K562 (cell line): Measurements from ENCODE around the gene ADSS1. TPM values are rescaled to one million over a fixed set of nuclear protein-coding genes. Genes with fewer than 3 reads are reported as not detected.
A peak's percentile ranks its signal among the peaks of the same experiment; 100 is the strongest.

Source experiments
- CTCF ChIP-seq, 3 experiments: IDR thresholded peaks in 2 of 3; conservative IDR thresholded peaks in 1 of 3; 2 replicates each; pipeline ENCODE4 v1.5.1; 2011 to 2012; ENCODE audit warnings: low read length in 3 of 3, mild to moderate bottlenecking in 3 of 3, control low read depth in 2 of 3, improper control_type of control experiment in 1 of 3, inconsistent platforms in 1 of 3, low read depth in 1 of 3, mixed read lengths in 1 of 3, moderate library complexity in 1 of 3; ENCODE audit not compliant: insufficient read depth in 2 of 3
- DPF2 ChIP-seq: fragments of 450-650 bp; IDR thresholded peaks from 2 replicates; pipeline ENCODE4 v1.6.1; 2016
- FOXA3 ChIP-seq, 2 experiments: fragments of 450-650 bp in 1 of 2; sonication (generic) in 1 of 2; formaldehyde crosslinking; IDR thresholded peaks in 1 of 2; conservative IDR thresholded peaks in 1 of 2; 2 replicates each; pipeline versions ENCODE4 v1.4.0 to v1.8.0; 2020 to 2022; ENCODE audit warnings: mild to moderate bottlenecking in 2 of 2, missing genetic modification reagents in 1 of 2
- MBD2 ChIP-seq: sonication (generic); IDR thresholded peaks from 2 replicates; pipeline ENCODE4 v1.6.1; 2016; ENCODE audit warnings: low read depth, borderline replicate concordance
- TCF7L2 ChIP-seq: fragments of 150-350 bp; IDR thresholded peaks from 2 replicates; pipeline ENCODE4 v1.6.1; 2016; ENCODE audit warnings: low read depth, mild to moderate bottlenecking, low read length, moderate library complexity
- TEAD2 ChIP-seq: fragments of 450-650 bp; IDR thresholded peaks from 2 replicates; pipeline ENCODE4 v1.6.1; 2016; ENCODE audit warnings: missing genetic modification characterization, control low read depth, missing compliant biosample characterization
- TFAP4 ChIP-seq: sonication (generic); formaldehyde crosslinking; IDR thresholded peaks from 2 replicates; pipeline ENCODE4 v1.8.0; 2022; ENCODE audit warnings: missing genetic modification reagents, mild to moderate bottlenecking, moderate library complexity, borderline replicate concordance
- YY1 ChIP-seq, 3 experiments: IDR thresholded peaks; 2 replicates each; pipeline ENCODE4 v1.6.1; 2011; ENCODE audit warnings: low read length in 2 of 3, mild to moderate bottlenecking in 2 of 3, moderate library complexity in 2 of 3, borderline replicate concordance in 1 of 3, control low read depth in 1 of 3, low read depth in 1 of 3; ENCODE audit not compliant: insufficient read depth in 3 of 3, insufficient replicate concordance in 2 of 3, control insufficient read depth in 1 of 3, insufficient read length in 1 of 3; ENCODE audit errors: extremely low read depth in 1 of 3
- ZBTB1 ChIP-seq: sonication (generic); formaldehyde crosslinking; IDR thresholded peaks from 2 replicates; pipeline ENCODE4 v1.8.1; 2023; ENCODE audit warnings: missing genetic modification reagents, low read depth, mild to moderate bottlenecking, borderline replicate concordance
- ZNF778 ChIP-seq: fragments of 450-650 bp; formaldehyde crosslinking; IDR thresholded peaks from 2 replicates; pipeline ENCODE4 v1.4.0; 2020; ENCODE audit warnings: mild to moderate bottlenecking, moderate library complexity
- ZNF785 ChIP-seq: fragments of 250-450 bp; sonication (Bioruptor Pico); IDR thresholded peaks from 2 replicates; pipeline ENCODE4 v1.4.0; 2020; ENCODE audit warnings: mild to moderate bottlenecking
- polyA plus RNA-seq, 8 experiments: library from polyadenylated mRNA; depleted of rRNA in 4 of 8; stranded (reverse) in 5 of 8; unstranded in 3 of 8; fragments of >200 nt; fragmentation: Nextera tagmentation in 2 of 8; fragmentation: Illumina TruSeq in 1 of 8; extraction: Ambion mirVana in 2 of 8; extraction: Trizol in 1 of 8; gene quantifications; 2 replicates each; pipeline versions ENCODE4 v1.2.1 to v1.2.3, GENCODE V29; 2011 to 2014; ENCODE audit warnings: inconsistent platforms in 1 of 8, missing spikeins in 1 of 8
- total RNA-seq, 7 experiments: library from RNA; depleted of rRNA in 6 of 7; stranded (reverse); fragments of >200 nt in 6 of 7; fragmentation: Illumina TruSeq in 2 of 7; extraction: Trizol in 2 of 7; gene quantifications; 2 replicates each; pipeline versions ENCODE4 v1.2.1 to v1.2.3, GENCODE V29; 2011 to 2021; ENCODE audit warnings: low replicate concordance in 1 of 7

ADSS1 gene
- total and polyA plus RNA-seq, 9 of the 15 experiments (the other 6 are each of a cell fraction or from before 2014, with no cell fraction given), result 0.53 to 5.9 (median 3.9) TPM

GRCh38 chr14:104751539-104752422 is 27.8 kb downstream of the ADSS1 start (continued):
- TF ChIP-seq TEAD2 (tag) (no peak), YY1 (IDR thresholded peaks at IDR 0.05; ENCODE audit: borderline replicate concordance in 1 of 3, control insufficient read depth in 1 of 3, extremely low read depth in 1 of 3, insufficient read depth in 3 of 3, insufficient read length in 1 of 3, insufficient replicate concordance in 2 of 3, low read depth in 1 of 3, low read length in 2 of 3) (no peak), ZBTB1 (CRISPR knock-in tag) (no peak), ZNF785 (CRISPR knock-in tag) (no peak), CTCF (IDR thresholded peaks at IDR 0.05 in 2 of 3, conservative IDR thresholded peaks at IDR 0.05 in 1 of 3; ENCODE audit: insufficient read depth in 2 of 3, low read depth in 1 of 3, low read length in 3 of 3) (peak; percentile 53 to 71 (median 57); a peak in 5 of 6 replicates), FOXA3 (CRISPR knock-in tag; conservative IDR thresholded peaks at IDR 0.05 in 1 of 2, IDR thresholded peaks at IDR 0.05 in 1 of 2) (0 out of 4 replicates have a peak, but pooled peaks of 1 of the 2 experiments have one; percentile 27), TCF7L2 (no peak), ZNF778 (no peak), TFAP4 (CRISPR knock-in tag) (peak; percentile 71; the same call in 1 of the 2 replicates), MBD2 (no peak), DPF2 (peak; percentile 38; the same call in 1 of the 2 replicates)
